IMR-90 (cell line): ENCODE results near the gene PTPRN2.

ENCODE experiments used
- BHLHE40 ChIP-seq: fragments of 150-350 bp; IDR thresholded peaks from 2 replicates; pipeline ENCODE4 v1.6.1; 2016; ENCODE audit warnings: mild to moderate bottlenecking, low read depth, low read length
- MXI1 ChIP-seq: IDR thresholded peaks from 2 replicates; pipeline ENCODE4 v1.6.1; 2012; ENCODE audit warnings: low read depth, mild to moderate bottlenecking, low read length, moderate library complexity, borderline replicate concordance
- POLR2A ChIP-seq: IDR thresholded peaks from 2 replicates; pipeline ENCODE4 v1.6.1; 2012; ENCODE audit warnings: mild to moderate bottlenecking, low read depth, low read length
- RFX5 ChIP-seq: IDR thresholded peaks from 2 replicates; pipeline ENCODE4 v1.8.0; 2012; ENCODE audit warnings: low read depth, mild to moderate bottlenecking, low read length, moderate library complexity
- TF ChIP-seq, protein P1 (sequence below): conservative IDR thresholded peaks from 2 replicates; pipeline ENCODE4 v1.5.1; 2012; ENCODE audit warnings: mild to moderate bottlenecking, low read depth, low read length, improper control_type of control experiment
- TF ChIP-seq, protein P2 (sequence below): fragments of 150-350 bp; IDR thresholded peaks from 2 replicates; pipeline ENCODE4 v1.6.1; 2017; ENCODE audit warnings: mild to moderate bottlenecking, antibody characterized with exemption, low read length, low read depth
- TF ChIP-seq, protein P3 (sequence below): fragments of 150-350 bp; IDR thresholded peaks from 2 replicates; pipeline ENCODE4 v1.6.1; 2016; ENCODE audit warnings: low read depth, mild to moderate bottlenecking, low read length, moderate library complexity, borderline replicate concordance

DNA sequence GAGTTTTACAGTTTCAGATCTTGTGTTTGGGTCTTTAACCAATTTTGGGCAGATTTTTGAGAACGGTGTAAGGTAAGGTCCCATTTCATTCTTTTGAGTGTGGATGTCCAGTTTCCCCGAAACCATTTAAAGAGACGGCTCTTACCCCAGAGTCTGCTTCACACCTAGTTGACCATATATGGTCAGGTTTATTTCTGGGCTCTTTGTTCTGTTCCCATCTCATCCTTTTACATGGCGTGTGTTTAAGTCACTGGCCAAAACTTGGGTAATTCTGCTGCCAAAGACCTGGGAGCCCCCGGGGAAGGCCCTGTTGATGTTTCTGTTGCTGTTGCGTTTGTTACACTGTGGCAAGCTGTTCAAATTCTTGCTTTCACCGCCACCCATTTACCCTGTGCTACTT, 120.1 kb downstream of the PTPRN2 start:
- TF ChIP-seq, protein P1, sequence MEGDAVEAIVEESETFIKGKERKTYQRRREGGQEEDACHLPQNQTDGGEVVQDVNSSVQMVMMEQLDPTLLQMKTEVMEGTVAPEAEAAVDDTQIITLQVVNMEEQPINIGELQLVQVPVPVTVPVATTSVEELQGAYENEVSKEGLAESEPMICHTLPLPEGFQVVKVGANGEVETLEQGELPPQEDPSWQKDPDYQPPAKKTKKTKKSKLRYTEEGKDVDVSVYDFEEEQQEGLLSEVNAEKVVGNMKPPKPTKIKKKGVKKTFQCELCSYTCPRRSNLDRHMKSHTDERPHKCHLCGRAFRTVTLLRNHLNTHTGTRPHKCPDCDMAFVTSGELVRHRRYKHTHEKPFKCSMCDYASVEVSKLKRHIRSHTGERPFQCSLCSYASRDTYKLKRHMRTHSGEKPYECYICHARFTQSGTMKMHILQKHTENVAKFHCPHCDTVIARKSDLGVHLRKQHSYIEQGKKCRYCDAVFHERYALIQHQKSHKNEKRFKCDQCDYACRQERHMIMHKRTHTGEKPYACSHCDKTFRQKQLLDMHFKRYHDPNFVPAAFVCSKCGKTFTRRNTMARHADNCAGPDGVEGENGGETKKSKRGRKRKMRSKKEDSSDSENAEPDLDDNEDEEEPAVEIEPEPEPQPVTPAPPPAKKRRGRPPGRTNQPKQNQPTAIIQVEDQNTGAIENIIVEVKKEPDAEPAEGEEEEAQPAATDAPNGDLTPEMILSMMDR = no peak
- TF ChIP-seq POLR2A (no peak), MXI1 (no peak), RFX5 (no peak), BHLHE40 (no peak)
- TF ChIP-seq, protein P2, sequence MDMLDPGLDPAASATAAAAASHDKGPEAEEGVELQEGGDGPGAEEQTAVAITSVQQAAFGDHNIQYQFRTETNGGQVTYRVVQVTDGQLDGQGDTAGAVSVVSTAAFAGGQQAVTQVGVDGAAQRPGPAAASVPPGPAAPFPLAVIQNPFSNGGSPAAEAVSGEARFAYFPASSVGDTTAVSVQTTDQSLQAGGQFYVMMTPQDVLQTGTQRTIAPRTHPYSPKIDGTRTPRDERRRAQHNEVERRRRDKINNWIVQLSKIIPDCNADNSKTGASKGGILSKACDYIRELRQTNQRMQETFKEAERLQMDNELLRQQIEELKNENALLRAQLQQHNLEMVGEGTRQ = no peak
- TF ChIP-seq, protein P3, sequence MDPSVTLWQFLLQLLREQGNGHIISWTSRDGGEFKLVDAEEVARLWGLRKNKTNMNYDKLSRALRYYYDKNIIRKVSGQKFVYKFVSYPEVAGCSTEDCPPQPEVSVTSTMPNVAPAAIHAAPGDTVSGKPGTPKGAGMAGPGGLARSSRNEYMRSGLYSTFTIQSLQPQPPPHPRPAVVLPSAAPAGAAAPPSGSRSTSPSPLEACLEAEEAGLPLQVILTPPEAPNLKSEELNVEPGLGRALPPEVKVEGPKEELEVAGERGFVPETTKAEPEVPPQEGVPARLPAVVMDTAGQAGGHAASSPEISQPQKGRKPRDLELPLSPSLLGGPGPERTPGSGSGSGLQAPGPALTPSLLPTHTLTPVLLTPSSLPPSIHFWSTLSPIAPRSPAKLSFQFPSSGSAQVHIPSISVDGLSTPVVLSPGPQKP = no peak
